Measurements from ENCODE around the gene UNC13A.
"Not testable (repeated sequence)": the region's sequence is repeated elsewhere in the genome, so short reads cannot be mapped to it uniquely, and the experiment has no call there.

Gene UNC13A

DNA sequence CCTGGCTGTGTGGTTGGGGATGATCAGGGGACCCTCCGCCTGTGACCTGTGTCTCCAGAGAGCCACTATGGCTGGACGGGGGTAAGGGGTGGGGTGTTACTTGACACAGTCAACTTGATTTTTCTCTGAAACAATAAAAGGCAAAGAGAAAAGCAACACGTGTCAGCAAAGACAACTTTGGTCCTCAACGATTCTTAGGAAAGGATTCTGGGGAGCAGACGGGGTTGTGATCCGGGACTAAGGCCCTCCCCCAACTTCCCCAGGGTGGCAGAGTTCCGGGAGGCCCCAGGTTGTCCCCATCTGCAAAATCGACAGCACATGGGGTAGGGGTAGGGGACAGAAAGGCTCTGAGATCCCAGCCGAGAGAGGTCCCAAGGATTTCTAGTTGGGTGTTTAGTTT lies 86.5 kb downstream of the UNC13A start:
- DNase-seq = no peak

GRCh38 chr19:17599780-17600179 lies 88.4 kb downstream of the UNC13A start:
- DNase-seq = no peak

DNA sequence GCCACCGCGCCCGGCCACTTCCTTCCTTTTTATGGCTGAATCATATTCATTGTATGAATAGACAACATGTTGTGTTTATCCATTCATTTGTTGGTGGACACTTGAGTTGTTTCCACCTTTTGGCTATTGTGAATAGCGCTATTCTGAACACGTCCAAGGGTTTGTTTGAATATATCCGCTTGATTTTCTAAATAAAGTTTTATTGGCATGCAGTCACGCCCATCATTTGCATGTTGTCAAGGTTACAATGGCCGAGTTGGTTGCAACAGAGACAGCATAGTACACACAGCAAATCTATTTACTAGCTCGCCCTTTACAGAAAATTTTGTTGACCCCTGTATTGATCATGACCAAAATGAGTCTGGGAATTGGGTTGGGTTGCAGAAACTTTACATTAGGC lies 89.2 kb downstream of the UNC13A start:
- no peak for DNase-seq

DNA sequence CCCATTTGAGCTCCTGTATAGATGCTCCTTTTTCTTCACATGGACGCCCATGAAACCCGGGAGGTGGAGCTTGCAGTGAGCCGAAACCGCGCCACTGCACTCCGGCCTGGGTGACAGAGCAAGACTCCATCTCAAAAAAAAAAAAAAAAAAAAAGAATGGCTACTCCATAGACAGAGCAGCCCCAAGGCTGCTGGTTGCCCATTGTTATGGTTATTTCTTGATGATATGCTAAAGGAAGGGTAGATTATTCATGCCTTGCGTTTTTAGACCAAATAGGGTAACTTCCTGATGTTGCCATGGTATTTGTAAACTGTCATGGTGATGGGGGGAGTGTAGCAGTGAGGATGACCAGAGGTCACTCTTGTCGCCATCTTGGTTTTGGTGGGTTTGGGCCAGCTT lies 90.1 kb downstream of the UNC13A start:
- DNase-seq = not testable (repeated sequence)

GRCh38 chr19:17594296-17594695 lies 93.9 kb downstream of the UNC13A start:
- DNase-seq = not testable (repeated sequence)

GRCh38 chr19:17590866-17591265 lies 97.3 kb downstream of the UNC13A start:
- no peak for DNase-seq

DNA sequence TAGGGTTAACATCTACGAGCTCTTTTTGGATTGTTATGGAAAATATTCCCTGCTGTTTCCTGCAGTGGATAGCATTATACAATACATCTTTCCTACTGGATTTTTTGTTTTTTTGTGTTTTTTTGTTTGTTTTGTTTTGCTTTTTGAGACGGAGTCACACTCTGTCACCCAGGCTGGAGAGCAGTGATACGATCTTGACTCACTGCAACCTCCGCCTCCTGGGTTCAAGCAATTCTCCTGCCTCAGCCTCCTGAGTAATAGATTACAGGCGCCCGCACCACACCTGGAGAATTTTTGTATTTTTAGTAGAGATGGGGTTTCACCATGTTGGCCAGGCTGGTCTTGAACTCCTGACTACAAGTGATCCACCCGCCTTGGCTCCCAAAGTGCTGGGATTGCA lies 102.8 kb downstream of the UNC13A start:
- DNase-seq = not testable (repeated sequence)

DNA sequence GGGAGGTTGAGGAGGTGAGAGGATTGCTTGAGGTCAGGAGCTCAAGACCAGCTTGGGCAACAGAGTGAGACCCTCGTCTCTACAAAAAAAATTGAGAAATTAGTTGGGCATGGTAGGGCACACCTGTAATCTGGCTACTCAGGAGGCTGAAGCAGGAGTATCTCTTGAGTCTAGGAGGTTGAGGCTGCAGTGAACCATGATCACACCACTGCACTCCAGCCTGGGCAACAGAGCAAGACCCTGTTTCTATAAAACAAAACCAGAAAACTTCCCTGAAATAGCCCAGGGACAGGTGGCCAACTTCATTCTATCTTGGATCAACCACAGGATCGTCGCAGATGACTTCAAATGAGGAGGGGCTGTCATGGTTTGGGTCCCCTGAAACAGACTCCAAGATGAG lies 104.0 kb downstream of the UNC13A start:
- no peak for DNase-seq

DNA sequence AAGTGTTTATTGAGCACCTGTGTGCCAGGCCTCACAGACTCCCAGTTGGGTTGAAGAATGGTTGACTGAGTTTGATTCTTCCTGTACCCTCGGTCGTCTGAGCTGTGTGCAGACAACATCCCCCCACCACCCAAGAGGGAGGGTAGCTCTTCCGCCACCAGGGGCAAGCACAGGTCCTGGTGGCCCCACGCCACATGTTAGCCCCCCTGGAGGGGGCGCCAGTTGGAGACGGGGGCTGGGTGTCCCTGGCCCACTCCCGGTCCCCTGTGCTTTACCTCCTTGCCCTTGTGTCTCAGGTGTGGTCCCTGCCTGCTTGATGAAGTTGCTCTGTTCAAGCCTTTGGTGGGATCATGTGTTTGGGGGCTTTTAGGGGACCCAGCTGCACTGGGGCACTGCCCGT lies 105.5 kb downstream of the UNC13A start:
- no peak for DNase-seq

DNA sequence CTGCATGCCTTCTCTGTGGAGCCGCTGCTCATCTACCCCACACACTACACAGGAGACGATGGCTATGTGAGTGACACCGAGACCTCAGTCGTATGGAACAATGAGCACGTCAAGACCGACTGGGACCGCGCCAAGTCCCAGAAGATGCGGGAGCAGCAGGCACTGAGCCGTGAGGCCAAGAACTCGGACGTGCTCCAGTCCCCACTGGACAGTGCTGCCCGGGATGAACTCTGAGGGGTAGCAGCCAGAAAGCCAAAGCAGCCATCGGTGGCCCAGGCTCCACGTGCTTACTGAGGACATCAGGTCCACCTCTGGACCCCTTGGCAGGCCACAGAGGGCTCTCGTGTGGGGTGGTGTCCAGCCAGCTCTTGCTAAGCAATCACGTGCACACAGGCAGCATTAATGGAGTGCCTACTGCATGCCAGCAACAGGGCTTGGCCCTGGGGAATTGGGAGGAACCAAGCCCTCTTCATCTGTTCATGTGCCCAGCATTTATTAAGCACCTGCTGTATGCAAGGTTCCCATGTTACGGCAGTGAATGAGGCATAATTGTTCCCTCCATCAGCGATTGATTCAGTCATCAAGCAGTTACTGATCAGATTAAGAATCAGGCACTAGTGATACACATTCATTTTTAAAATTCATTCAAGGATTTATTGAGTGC lies 106.8 kb downstream of the UNC13A start:
- no peak for DNase-seq

DNA sequence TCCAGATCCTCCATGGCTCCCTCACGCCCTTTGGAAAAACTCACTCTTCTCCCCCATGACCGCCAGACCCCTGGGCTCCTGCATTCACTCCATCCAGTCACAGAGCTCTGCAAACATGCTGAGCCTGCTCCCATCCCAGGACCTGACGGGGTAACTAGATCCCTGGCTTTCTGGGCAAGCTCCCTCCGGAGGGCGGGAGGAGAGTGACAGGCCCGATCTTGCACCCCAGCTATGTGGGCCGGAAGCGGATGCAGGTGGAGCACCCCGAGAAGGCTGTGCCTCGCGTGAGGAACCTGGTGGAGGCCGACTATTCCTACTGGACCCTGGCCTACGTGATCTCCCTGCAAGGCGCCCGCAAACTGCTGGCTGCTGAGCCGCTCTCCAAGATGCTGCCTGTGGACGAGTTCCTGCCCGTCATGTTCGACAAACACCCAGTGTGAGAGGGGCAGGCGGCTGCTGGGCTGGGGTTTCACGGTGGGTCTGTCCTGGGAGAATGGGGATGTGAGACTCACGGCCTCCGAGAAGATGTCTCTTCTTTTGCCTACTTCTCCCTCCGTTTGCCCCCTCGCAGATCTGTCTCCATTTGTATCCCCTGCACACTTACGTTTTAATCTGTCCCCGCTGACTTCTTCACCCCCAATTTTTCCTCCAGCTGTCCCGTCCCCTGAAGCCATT lies 107.5 kb downstream of the UNC13A start:
- no peak for DNase-seq

DNA sequence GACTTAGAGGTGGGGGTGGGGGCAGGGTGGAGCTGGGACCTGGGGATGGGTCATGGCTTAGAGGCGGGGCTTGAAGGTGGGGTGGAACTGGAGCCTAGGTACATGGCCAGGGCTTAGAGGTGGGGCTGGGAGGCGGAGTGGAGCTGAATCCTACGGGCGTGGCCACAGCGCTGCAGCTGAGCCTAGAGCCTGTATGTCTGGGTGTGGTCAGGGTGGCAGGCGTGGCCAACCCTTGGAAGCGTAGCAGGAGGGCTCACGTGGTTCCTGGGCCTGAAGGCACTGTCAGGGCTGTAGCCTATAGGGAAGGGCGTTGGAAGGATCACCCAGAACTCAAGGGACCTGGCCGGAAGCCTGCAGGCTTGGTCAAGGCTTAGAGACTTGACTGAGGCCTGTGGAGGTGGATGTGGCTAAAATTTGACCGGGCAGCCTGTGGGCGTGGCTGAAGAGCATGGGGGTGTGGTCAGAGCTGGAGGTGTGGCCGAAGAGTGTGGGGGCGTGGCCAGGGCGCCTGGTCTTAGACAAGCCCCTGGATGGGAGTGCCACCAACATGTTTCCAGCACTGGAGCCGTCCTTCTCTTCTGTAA lies 108.4 kb downstream of the UNC13A start:
- peak; percentile 53 for DNase-seq

DNA sequence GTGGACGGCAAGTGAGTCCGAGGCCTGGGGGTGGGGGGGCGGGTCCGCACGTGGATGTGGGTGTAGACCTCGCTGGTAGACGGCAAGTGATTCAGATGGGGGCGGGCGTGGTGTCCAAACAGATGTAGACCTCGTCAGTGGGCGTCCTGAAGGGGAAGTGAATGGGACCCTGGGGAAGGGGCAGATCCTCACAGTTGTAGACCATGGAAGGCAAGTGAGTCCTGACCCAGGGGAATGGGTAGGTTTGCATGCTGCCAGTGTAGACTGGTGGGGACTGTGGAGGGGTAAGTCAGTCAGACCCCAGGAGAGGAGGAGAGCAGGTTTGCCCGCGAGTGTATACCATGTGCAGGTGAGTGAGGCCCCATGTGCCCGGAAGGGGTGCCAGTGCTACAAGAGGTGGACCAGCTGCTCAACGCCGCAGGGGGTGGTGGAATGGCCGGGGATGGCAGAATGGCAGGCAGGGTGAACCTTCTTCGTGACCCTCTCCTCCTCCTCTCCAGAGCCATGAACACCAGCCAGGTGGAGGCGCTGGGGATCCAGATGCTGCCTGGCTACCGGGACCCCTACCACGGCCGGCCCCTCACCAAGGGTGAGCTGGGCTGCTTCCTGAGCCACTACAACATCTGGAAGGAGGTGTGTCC lies 110.6 kb downstream of the UNC13A start:
- no peak for DNase-seq

- DNase-seq = peak; percentile 79
Measured at GRCh38 chr19:17576758-17577456, 111.2 kb downstream of the UNC13A start.

DNA sequence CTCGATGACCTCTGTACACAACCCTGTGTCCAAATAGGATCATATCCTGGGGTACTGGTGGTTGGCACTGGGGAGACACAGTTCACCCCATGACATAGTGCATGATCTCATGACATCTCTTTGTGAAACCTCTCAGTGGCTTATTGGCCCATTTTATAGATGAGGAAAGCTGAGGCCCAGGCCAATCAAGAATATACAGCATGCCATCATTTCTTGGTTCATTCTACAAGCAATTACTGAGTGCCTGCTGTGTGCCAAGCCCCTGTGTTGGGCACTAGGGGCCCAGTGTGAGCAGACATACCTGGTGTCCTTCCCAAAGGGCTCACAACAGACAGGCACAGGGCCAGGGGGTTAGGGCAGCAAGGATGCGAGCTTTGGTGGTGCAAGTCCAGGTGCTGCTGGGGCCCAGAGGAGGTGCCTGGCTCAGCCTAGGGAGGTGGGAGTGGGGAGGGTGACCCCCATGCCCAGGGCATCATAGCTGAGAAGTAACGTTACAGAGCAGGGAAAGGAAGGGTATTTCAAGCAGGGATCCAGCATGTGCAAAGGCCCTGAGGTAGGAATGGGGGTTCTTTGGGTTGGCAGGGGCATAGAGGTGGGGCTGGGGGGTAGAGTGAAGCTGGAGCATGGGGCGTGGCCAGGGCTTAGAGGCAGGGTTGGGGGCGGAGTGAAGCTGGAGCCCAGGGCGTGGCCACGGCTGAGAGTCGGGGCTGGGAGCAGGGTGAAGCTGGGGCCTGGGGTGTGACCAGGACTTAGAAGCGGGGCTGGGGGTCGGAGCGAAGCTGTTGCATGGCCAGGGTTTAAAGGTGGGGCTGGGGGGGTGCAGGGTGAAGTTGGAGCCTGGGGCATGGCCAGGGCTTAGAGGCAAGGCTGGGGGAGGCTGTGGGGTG lies 112.0 kb downstream of the UNC13A start:
- peak; percentile 41 for DNase-seq

DNA sequence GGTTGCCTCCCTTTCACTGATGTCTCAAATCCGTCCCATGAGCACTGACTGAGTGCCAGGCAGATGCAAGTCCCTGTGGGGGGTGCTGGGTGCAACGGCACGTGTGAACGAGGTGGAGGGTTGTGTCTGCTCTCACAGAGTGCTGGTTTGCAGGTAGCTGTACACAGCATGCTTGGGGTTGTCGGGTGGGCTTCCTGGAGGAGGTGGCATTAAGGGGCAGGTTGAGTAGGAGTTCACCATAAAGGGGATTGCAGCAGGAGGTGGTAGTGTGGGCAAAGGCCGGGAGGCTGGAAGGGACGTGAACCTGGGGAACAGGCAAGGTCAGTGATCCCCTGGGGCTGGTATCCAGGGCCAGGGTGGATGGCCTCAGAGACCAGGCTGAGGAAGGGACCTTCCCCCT lies 115.5 kb downstream of the UNC13A start:
- no peak for DNase-seq

- no peak for DNase-seq
Measured at GRCh38 chr19:17570791-17571190, 117.4 kb downstream of the UNC13A start.

DNA sequence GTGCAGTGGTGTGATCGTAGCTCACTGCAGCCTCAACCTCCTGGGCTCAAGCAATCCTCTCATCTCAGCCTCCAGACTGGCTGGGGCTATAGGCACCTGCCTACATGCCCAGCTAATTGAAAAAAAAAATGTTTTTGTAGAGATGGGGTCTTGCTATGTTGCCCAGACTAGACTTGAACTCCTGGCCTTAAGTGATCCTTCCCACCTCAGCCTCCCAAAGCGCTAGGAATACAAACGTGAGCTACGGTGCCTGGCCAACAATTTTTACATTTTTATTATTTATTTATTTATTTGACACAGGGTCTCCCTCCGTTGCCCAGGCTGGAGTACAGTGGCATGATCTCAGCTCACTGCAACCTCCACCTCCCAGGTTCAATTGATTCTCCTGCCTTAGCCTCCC lies 117.9 kb downstream of the UNC13A start:
- DNase-seq = not testable (repeated sequence)

GRCh38 chr19:17567940-17568339 lies 120.2 kb downstream of the UNC13A start:
- no peak for DNase-seq

- no peak for DNase-seq
Measured at GRCh38 chr19:17565611-17566010, 122.5 kb downstream of the UNC13A start.

- DNase-seq = no peak
Measured at GRCh38 chr19:17564781-17565180, 123.4 kb downstream of the UNC13A start.

DNA sequence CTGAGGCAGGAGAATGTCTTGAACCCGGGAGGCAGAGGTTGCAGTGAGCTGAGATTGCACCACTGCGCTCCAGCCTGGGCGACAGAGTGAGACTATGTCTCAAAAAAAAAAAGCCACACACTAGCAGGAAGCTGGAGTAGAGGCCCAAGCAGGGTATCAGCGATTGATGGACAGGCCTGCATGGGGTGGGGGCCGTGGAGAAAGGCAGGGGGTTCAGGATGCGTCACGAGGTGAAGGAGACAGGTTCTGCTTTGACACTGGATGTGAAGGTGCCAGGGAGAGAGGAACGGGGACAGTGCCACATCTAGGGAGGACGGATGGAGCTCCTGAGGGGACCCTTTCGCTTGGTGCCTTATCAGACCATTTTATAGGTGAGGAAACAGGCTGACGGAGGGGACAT lies 125.6 kb downstream of the UNC13A start:
- no peak for DNase-seq

Measured in activated CD4-positive, alpha-beta T cell treated with anti-CD3 and anti-CD28 coated beads for 48 hours (primary cell).